Measurements from ENCODE around the gene GBX2. TPM values are rescaled to one million over a fixed set of nuclear protein-coding genes. Genes with fewer than 3 reads are reported as not detected.

GBX2 gene
- polyA plus RNA-seq, 12 donors: 0.09 to 0.25 (median 0.15) TPM; not detected in 9

- DNase-seq: no peak
Measured at GRCh38 chr2:236169151-236169721, 1.1 kb upstream of the GBX2 start.

GRCh38 chr2:236167297-236168109 is 683 bp downstream of the GBX2 start:
- DNase-seq: no peak

GRCh38 chr2:236166796-236167296 is 1.3 kb downstream of the GBX2 start:
- no peak for DNase-seq

GRCh38 chr2:236165842-236166795 is 2.1 kb downstream of the GBX2 start:
- DNase-seq: no peak

- no peak for DNase-seq
Measured at GRCh38 chr2:236164925-236165841, 3.0 kb downstream of the GBX2 start.

- DNase-seq: no peak
Measured at GRCh38 chr2:236164201-236164924, 3.8 kb downstream of the GBX2 start.

GRCh38 chr2:236163471-236164200 is 4.5 kb downstream of the GBX2 start:
- no peak for DNase-seq

- no peak for DNase-seq
Measured at GRCh38 chr2:236162882-236163470, 5.2 kb downstream of the GBX2 start.

GRCh38 chr2:236162031-236162845 is 5.9 kb downstream of the GBX2 start:
- DNase-seq: no peak

GRCh38 chr2:236161531-236161930 is 6.7 kb downstream of the GBX2 start:
- DNase-seq: no peak

- no peak for DNase-seq
Measured at GRCh38 chr2:236161082-236161462, 7.1 kb downstream of the GBX2 start.

GRCh38 chr2:236160366-236161081 is 7.7 kb downstream of the GBX2 start:
- DNase-seq: no peak

GRCh38 chr2:236159778-236160170 is 8.4 kb downstream of the GBX2 start:
- no peak for DNase-seq

- DNase-seq: no peak
Measured at GRCh38 chr2:236158969-236159777, 9.0 kb downstream of the GBX2 start.

GRCh38 chr2:236157815-236158498 is 10.2 kb downstream of the GBX2 start:
- no peak for DNase-seq

- DNase-seq: no peak
Measured at GRCh38 chr2:236157366-236157765, 10.8 kb downstream of the GBX2 start.
